SK-N-SH (cell line): Measurements from ENCODE around the gene VDAC2.
A peak's percentile ranks its signal among the peaks of the same experiment; 100 is the strongest.

Source experiments
- CTCF ChIP-seq: fragments of 200-600 bp; sonication (generic); IDR thresholded peaks from 2 replicates; pipeline ENCODE4 v1.6.1; 2017; ENCODE audit warnings: antibody characterized with exemption, mild to moderate bottlenecking, moderate library complexity
- EP300 ChIP-seq, 2 experiments: IDR thresholded peaks; 2 replicates each; pipeline versions ENCODE4 v1.4.0 to v1.6.1; 2012; ENCODE audit warnings: borderline replicate concordance in 1 of 2, low read depth in 1 of 2, low read length in 1 of 2
- JUND ChIP-seq: IDR thresholded peaks from 2 replicates; pipeline ENCODE4 v1.4.0; 2012
- RAD21 ChIP-seq: IDR thresholded peaks from 2 replicates; pipeline ENCODE4 v1.6.1; 2012; ENCODE audit warnings: mild to moderate bottlenecking, low read length
- RFX5 ChIP-seq: IDR thresholded peaks from 2 replicates; pipeline ENCODE4 v1.6.1; 2012; ENCODE audit warnings: mild to moderate bottlenecking, improper control_type of control experiment, low read length
- USF2 ChIP-seq: fragments of 150-350 bp; IDR thresholded peaks from 2 replicates; pipeline ENCODE4 v1.6.1; 2017; ENCODE audit warnings: antibody characterized with exemption, low read length, low read depth, borderline replicate concordance

DNA sequence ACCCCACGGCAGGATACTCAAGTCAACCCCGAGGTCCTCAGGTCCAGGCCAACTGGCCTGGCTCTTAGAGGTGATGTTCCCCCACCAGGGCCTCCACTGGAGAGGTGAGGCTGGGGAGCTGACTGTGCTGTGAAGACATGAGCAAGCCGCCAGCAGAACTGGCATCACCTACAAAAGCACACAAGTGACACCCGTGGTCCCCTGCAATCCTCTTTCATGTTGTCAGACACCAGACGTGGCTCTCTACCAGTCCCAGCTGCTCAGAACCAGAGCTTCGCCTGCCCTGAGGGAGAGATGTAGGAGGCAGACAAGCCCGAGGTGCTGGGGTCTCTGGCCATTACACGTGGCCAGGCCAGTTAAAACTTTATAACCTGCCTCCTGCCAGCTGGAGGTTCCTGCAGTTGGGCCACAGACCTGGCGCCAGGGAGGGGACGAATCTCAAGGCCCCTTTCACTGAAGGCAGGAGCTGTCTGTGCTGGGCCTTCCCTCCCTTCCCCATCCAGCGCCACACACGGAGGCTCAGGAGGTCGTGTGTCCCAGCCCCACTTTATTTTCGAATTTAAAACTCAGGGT, 22.9 kb downstream of the VDAC2 start:
- no peak for TF ChIP-seq CTCF
- TF ChIP-seq USF2 = no peak
- peak in 1 of 2 experiments; percentile 27; a peak in 1 of 4 replicates for TF ChIP-seq EP300 (IDR thresholded peaks at IDR 0.05; ENCODE audit: borderline replicate concordance in 1 of 2, low read depth in 1 of 2, low read length in 1 of 2)
- no peak for TF ChIP-seq JUND
- no peak for TF ChIP-seq RFX5
- TF ChIP-seq RAD21 = no peak
